ENCODE data around the gene PRR20B.
"Not testable (repeated sequence)": the region's sequence is repeated elsewhere in the genome, so short reads cannot be mapped to it uniquely, and the experiment has no call there.

PRR20B gene

DNA sequence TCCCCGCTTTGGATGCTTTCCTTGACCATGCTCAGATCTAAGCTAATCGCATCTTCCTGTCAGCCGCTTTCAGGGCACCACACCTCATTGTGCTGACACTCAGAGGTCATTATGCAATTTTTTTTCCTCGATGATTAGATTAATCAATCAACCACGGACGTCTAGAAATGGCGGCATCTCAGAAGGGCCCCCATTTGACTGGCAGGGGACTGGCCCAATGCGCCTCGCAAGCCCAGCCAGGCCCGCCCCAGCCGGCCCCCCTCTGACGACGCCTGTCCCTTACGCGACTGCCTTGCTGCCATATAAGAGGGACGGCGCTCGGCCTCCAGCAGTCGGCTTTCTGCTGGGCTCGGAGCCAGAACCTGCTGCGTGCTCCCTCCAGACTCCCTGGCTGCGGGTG, at the start of gene PRR20B:
Gene PRR20B (plus strand): TSS at position 301 of the 400 bp plus-strand sequence. CDS start 387 bp downstream, outside the sequence.
- not testable (repeated sequence) for DNase-seq (ENCODE audit: low read depth, low spot score)

DNA sequence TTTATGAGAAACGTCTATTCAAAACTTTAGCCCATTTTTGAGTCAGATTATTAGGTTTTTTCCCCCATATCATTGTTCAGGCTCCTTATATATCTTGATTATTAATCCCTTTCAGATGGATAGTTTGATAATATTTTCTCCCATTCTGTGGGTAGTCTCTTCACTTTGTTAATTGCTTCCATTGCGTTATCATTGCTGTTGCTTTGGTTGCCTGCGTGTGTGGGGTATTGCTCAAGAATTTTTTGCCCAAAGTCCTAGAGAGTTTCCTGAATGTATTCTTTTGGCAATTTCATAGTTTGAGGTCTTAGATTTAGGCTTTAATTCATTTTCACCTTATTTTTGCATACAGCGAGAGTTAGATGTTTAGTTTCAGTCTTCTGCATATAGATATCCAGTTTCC, 32.3 kb upstream of the PRR20B start:
- no peak for DNase-seq (ENCODE audit: low read depth, low spot score)

DNA sequence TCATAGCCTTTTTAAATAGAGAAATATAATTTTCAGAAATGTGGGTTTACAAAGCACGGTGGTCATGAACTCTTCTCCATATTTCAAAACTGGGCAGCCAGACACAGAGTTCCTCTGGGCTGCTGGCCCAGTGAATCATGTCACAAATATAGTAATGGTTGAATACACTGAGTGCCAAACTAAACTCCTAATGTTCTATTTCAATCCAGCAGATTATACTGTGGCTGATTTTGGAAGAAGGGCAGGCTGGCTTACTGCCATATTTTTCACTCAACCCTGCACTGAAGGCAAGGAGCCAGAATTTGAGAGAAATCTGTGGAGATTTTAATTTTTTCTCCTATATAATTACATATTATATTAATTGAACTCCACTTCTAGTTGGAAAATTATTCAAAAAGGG, 23.6 kb upstream of the PRR20B start:
- DNase-seq (ENCODE audit: low read depth, low spot score), result no peak

DNA sequence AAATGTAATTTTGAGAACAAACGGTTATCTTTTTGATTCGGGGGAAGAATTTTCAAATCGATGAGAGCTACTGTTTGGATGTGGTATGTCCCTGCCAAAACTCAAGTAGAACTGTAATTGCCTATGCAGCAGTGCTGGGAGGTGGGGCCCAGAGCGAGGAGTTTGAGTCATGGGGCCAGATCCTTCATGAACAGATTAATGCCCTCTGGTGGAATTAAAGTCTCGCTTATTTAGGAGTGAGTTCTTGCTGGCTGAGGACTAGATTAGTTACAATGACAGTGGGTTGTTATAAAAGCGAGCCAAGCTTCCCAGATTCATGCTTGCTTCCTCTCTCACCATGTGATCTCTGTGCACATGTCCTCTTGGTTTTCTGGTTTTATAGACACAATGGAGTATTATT, 18.4 kb upstream of the PRR20B start:
- DNase-seq (ENCODE audit: low read depth, low spot score), result no peak

DNA sequence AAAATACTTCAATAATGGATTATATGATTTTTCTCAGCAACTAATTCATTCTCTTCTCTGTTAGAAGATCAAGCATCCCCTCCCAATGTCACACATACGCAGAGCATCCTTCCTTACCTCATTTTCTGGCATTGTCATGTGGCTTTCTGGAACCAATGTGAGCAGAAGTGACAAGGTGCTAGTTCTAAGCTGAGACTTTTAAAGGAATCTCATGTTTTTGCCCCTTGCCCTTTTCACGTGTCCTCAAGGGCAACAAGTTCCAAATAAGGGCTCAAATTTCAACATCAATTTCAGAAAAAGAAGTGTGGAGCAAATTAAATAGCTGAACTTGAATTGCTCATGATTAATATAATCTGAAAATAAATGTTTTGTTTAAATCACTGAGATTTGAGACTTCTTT, 11.2 kb upstream of the PRR20B start:
- no peak for DNase-seq (ENCODE audit: low read depth, low spot score)

DNA sequence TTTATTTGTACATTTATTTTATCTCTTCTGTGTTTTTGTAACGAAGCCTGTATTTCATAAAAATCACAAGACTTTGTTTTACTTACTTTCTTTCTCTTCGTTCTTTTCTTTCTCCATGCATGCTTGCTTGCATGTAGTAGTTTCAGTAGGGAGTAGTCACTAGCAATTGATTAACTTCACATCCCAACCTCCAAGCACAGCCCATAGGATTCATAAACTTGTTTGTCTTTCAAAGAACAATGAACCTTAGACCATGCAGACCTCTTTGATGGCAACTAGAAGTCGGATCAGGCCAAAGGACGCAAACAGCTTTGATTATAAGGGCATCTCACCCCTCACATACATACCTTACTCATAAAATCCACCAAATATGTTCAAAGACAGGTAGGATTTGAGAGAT, 9.7 kb upstream of the PRR20B start:
- DNase-seq (ENCODE audit: low read depth, low spot score), result no peak

DNA sequence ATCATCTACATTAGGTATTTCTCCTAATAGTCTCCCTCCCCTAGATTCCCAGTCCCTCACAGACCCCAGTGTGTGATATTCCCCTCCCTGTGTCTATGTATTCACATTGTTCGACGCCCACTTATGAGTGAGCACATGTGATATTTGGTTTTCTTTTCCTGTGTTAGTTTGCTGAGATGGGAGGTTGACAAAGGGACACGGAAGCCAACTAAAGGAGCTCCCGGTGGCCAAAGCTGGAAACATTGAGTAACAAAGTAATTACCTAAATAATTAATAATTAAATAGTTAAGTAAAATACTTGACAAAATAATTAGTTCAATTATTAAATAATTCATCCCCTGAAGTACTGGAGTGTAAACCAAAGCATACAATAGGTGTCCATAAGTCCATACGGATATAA, 8.3 kb upstream of the PRR20B start:
- DNase-seq (ENCODE audit: low read depth, low spot score), result no peak

DNA sequence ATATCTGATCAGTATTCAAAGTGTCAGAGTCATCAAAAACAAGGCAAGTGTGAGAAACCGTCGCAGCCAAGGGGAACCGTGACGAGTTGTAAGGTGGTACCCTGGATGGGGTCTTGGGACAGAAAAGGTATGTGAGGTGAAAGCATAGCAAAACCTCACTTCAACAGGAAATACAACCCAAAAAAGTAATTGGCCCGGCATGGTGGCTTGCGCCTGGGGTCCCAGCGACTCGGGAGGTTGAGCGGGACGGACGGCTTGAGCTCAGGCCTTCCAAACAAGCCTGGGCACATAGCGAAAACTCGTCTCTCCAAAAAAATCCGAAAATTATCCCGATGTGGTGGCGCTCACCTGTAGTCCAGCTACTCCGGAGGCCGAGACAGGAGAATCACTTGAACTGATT, 7.5 kb upstream of the PRR20B start:
- not testable (repeated sequence) for DNase-seq (ENCODE audit: low read depth, low spot score)

DNA sequence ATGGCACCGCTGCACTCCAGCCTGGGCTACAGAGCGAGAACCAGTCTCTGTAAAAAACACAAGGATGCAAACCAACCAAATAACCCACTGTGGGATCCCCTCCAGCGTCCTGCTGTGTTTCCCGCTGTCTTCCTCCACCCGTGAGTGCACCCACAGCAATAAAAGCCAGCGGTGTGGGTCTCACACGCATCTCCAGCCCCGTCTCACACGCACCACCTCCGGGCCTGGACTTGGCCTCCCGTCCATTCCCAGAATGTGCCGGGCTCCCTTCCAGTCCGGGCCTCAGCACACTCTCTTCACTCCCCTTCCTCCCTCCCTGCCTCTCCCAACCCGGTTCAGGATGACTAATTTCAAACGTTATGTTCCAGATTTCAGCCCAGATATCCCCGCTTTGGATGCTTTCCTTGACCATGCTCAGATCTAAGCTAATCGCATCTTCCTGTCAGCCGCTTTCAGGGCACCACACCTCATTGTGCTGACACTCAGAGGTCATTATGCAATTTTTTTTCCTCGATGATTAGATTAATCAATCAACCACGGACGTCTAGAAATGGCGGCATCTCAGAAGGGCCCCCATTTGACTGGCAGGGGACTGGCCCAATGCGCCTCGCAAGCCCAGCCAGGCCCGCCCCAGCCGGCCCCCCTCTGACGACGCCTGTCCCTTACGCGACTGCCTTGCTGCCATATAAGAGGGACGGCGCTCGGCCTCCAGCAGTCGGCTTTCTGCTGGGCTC, 6.9 kb upstream of the PRR20B start, which contains the start of gene PRR20A:
Gene PRR20A (plus strand): TSS at position 684 of the 734 bp plus-strand sequence. CDS start 387 bp downstream, outside the sequence.
- DNase-seq (ENCODE audit: low read depth, low spot score), result not testable (repeated sequence)

DNA sequence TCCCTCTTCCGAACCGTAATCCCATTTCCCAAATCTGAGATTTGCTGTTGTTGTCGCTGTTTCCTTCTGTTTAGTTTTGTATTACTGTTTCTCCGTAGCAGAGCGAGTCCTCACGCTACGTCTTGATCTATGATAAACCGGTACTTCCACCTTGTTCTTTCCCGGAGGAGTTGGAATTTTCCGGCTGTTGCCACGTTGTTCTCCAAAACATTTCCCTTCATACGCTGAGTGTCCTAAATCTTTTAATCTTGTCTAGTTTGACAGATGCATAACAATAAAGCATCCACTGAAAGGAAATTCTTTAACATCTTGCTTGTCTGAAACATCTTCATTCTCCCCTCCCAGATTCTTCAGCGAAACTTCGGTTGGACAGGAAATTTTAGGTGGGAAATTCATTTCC, 818 bp downstream of the PRR20B start:
- DNase-seq (ENCODE audit: low read depth, low spot score), result not testable (repeated sequence)

DNA sequence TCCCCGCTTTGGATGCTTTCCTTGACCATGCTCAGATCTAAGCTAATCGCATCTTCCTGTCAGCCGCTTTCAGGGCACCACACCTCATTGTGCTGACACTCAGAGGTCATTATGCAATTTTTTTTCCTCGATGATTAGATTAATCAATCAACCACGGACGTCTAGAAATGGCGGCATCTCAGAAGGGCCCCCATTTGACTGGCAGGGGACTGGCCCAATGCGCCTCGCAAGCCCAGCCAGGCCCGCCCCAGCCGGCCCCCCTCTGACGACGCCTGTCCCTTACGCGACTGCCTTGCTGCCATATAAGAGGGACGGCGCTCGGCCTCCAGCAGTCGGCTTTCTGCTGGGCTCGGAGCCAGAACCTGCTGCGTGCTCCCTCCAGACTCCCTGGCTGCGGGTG, 6.5 kb downstream of the PRR20B start, which contains the start of gene PRR20C:
Gene PRR20C (plus strand): TSS at position 301 of the 400 bp plus-strand sequence. CDS start 387 bp downstream, outside the sequence.
- DNase-seq (ENCODE audit: low read depth, low spot score), result not testable (repeated sequence)

DNA sequence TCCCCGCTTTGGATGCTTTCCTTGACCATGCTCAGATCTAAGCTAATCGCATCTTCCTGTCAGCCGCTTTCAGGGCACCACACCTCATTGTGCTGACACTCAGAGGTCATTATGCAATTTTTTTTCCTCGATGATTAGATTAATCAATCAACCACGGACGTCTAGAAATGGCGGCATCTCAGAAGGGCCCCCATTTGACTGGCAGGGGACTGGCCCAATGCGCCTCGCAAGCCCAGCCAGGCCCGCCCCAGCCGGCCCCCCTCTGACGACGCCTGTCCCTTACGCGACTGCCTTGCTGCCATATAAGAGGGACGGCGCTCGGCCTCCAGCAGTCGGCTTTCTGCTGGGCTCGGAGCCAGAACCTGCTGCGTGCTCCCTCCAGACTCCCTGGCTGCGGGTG, 13.0 kb downstream of the PRR20B start, which contains the start of gene PRR20D:
Gene PRR20D (plus strand): TSS at position 301 of the 400 bp plus-strand sequence. CDS start 387 bp downstream, outside the sequence.
- not testable (repeated sequence) for DNase-seq (ENCODE audit: low read depth, low spot score)

DNA sequence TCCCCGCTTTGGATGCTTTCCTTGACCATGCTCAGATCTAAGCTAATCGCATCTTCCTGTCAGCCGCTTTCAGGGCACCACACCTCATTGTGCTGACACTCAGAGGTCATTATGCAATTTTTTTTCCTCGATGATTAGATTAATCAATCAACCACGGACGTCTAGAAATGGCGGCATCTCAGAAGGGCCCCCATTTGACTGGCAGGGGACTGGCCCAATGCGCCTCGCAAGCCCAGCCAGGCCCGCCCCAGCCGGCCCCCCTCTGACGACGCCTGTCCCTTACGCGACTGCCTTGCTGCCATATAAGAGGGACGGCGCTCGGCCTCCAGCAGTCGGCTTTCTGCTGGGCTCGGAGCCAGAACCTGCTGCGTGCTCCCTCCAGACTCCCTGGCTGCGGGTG, 19.6 kb downstream of the PRR20B start, which contains the start of gene PRR20E:
Gene PRR20E (plus strand): TSS at position 301 of the 400 bp plus-strand sequence. CDS start 387 bp downstream, outside the sequence.
- not testable (repeated sequence) for DNase-seq (ENCODE audit: low read depth, low spot score)

DNA sequence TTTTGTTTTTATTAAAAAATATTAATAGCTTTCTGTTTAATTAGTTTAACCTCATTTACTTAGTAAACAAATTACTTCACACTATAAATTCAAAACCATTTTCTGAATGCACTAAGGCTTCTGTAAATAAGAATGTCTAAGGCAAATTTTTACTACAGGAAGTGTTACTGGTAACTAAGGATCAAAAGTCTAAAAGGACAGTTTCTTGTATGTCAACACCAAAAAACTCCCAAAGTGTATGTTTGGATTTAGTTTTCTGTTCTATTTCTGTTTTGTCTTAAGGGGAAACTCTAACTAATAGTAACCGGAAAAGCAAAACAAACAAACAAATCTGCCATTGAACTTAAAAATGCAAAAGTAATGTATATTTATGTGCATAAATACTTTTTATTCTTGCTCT, 44.4 kb downstream of the PRR20B start:
- no peak for DNase-seq (ENCODE audit: low read depth, low spot score)
